ENCODE measurements around the gene ASPHD2.
A peak's percentile ranks its signal among the peaks of the same experiment; 100 is the strongest.
"Not testable (repeated sequence)": the region's sequence is repeated elsewhere in the genome, so short reads cannot be mapped to it uniquely, and the experiment has no call there.

ASPHD2 gene

GRCh38 chr22:26394777-26395176, 34.3 kb upstream of the ASPHD2 start:
- TF ChIP-seq Cebpa-rat (IDR thresholded peaks at IDR 0.05): no peak
- no peaks in the 10 kb centered on the region for H3K9me3 ChIP-seq
- no peak overlapping the region for H3K9ac ChIP-seq
- H3K36me3 ChIP-seq: no peaks in the 10 kb centered on the region
- no peak overlapping the region for H3K4me3 ChIP-seq
- H3K4me1 ChIP-seq: 0 out of 2 replicates have a peak, but pooled peaks cover 3% of the 10 kb centered on the region
- no peaks in the 10 kb centered on the region for H4K20me1 ChIP-seq
- no peak overlapping the region for H3K27ac ChIP-seq
- H3K4me2 ChIP-seq: no peak overlapping the region
- no peaks in the 10 kb centered on the region for H3K27me3 ChIP-seq

DNA sequence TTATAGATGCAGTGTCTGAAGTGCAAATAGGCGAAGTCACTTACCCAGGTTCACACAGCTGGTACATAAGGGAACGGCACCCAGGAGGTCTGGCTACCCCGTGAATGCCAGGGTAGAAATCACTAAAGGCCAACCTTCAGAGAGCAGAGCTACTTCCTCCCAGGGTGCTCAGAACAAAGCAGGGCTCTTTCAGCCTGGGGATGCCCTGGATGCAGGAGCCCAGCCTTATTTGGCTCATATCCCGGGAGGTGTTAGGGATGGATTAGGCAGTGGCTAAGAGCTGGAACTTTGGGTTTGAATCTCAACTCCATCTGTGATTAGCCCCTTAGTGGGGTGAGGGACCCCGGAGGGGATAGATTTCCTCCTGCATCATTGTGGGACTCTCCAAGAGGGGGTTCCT, 33.1 kb upstream of the ASPHD2 start:
- TF ChIP-seq Cebpa-rat (IDR thresholded peaks at IDR 0.05): no peak
- Histone ChIP-seq H3K27me3 (no peaks in the 10 kb centered on the region), H3K36me3 (no peaks in the 10 kb centered on the region), H3K4me1 (0 out of 2 replicates have a peak, but pooled peaks cover 3% of the 10 kb centered on the region), H3K4me3 (no peak overlapping the region), H3K9ac (no peak overlapping the region), H3K4me2 (no peak overlapping the region), H3K27ac (no peak overlapping the region), H3K9me3 (no peaks in the 10 kb centered on the region), H4K20me1 (no peaks in the 10 kb centered on the region)

DNA sequence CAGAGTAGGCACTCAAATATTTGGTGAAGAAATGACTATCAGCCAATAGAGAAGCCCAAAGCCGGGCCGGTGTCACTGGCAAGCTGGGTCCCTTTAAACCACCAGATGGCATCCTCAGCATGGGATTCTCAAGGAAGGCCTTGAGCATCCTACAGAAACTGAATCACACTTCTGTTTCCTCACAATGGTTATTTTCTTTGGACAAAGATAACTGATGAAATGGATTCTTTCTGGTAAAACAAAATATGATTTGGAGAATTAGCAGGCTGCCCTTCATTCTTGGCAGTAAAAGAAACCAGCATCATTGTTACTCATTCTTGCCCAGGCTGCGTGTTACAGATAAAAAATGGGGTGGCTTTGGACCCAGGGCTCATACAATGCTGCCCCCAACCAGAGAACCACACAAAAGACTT, 30.3 kb upstream of the ASPHD2 start:
- Histone ChIP-seq H3K4me3 (no peak overlapping the region), H3K36me3 (no peaks in the 10 kb centered on the region), H3K9ac (no peak overlapping the region), H3K4me2 (no peak overlapping the region), H3K27ac (no peak overlapping the region), H3K4me1 (0 out of 2 replicates have a peak, but pooled peaks cover 3% of the 10 kb centered on the region), H3K9me3 (no peaks in the 10 kb centered on the region), H4K20me1 (no peaks in the 10 kb centered on the region), H3K27me3 (no peaks in the 10 kb centered on the region)
- no peak for TF ChIP-seq Cebpa-rat (IDR thresholded peaks at IDR 0.05)

DNA sequence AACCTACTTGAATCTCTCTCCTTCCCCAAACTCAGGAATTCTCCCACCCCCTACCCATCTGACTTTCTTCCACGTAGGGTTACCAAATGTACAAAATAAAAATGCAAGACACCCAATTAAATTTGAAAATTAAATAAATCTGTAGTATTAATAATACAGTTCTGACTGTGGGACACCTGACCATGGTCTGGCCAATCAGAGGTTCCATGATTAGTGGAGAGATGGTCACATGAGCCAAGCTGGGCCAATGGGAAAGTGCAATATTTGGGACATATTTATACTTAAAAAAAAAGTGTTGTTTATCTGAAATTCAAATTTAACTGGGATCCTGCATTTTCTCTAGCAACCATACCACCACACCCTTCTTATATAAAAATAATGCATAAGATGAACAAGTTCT, 29.8 kb upstream of the ASPHD2 start:
- Histone ChIP-seq H3K9ac (no peak overlapping the region), H3K36me3 (no peaks in the 10 kb centered on the region)
- no peak for TF ChIP-seq Cebpa-rat (IDR thresholded peaks at IDR 0.05)

GRCh38 chr22:26401726-26402125, 27.3 kb upstream of the ASPHD2 start:
- H3K4me3 ChIP-seq: no peak overlapping the region

More for the DNA sequence above, 29.8 kb upstream of the ASPHD2 start:
- Histone ChIP-seq H4K20me1 (no peaks in the 10 kb centered on the region), H3K9me3 (no peaks in the 10 kb centered on the region), H3K27me3 (no peaks in the 10 kb centered on the region), H3K4me3 (no peak overlapping the region), H3K27ac (no peak overlapping the region), H3K4me2 (no peak overlapping the region), H3K4me1 (peaks cover 9% of the 10 kb centered on the region)

DNA sequence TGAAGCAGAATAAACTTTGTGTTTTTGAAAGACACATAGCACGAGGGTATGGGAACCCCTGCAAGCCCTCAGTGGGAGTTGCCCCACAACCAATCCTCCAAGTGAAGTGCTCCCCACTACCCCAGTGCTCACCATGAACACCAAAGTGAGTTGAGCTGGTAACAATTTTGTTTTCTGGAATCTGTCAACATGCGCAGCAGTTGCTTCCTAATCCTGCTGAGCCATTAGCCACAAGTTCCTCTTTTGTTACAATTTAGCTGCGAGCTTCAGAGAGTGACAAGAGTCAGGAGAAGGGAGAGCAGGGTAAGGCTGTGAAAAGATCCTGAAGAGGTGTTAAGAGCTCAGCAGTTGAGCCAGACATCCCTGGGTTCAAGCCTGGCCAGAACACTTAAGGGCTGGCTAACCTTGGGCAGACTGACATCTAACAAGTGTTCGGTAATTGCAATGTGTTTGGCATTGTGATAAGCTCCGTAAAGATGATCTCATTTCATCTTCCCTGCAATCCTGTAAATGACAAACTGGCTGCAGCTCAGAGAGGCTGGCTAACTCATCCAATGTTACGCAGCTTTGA, 24.1 kb upstream of the ASPHD2 start:
- Histone ChIP-seq H4K20me1 (no peaks in the 10 kb centered on the region), H3K27me3 (no peaks in the 10 kb centered on the region), H3K27ac (0 out of 2 replicates have a peak overlapping the region, but pooled peaks have one; percentile 27), H3K9ac (peak overlapping the region; percentile 39; the same call in 1 of the 2 replicates), H3K4me3 (no peak overlapping the region), H3K4me1 (peaks cover 35% of the 10 kb centered on the region), H3K4me2 (peak overlapping the region; percentile 54), H3K9me3 (no peaks in the 10 kb centered on the region), H3K36me3 (no peaks in the 10 kb centered on the region)
- TF ChIP-seq Cebpa-rat (IDR thresholded peaks at IDR 0.05): no peak

More at GRCh38 chr22:26401726-26402125, 27.3 kb upstream of the ASPHD2 start:
- Histone ChIP-seq H3K4me1 (peaks cover 23% of the 10 kb centered on the region), H3K4me2 (no peak overlapping the region), H4K20me1 (no peaks in the 10 kb centered on the region), H3K9ac (no peak overlapping the region), H3K36me3 (no peaks in the 10 kb centered on the region), H3K27me3 (no peaks in the 10 kb centered on the region), H3K27ac (no peak overlapping the region), H3K9me3 (no peaks in the 10 kb centered on the region)
- TF ChIP-seq Cebpa-rat (IDR thresholded peaks at IDR 0.05): no peak

DNA sequence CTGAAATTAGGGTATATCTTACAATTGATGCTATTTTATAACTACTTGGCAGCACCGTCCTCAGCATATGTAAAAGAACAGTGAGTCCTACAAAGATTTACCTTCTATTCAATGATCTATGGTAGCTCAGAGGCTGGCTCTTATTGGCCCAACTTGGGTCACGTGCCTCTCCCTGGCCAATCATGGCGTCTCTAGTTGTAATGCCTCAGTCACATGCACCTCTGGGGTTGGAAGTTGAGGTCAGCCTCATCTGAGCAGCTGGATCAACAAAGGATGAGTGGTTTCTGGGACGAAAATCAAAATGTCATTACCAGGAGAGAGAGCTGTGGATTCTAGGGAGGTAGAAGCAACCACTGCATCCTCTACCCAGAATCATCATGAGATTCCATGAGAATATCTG, 22.9 kb upstream of the ASPHD2 start:
- Histone ChIP-seq H3K36me3 (no peaks in the 10 kb centered on the region), H3K27me3 (no peaks in the 10 kb centered on the region), H3K27ac (no peak overlapping the region), H4K20me1 (no peaks in the 10 kb centered on the region), H3K4me1 (peaks cover 35% of the 10 kb centered on the region), H3K9ac (no peak overlapping the region), H3K4me2 (no peak overlapping the region), H3K9me3 (no peaks in the 10 kb centered on the region), H3K4me3 (no peak overlapping the region)
- no peak for TF ChIP-seq Cebpa-rat (IDR thresholded peaks at IDR 0.05)

- H3K27me3 ChIP-seq, H3K9me3 ChIP-seq, H3K9ac ChIP-seq, H3K27ac ChIP-seq, H4K20me1 ChIP-seq, H3K36me3 ChIP-seq, H3K4me3 ChIP-seq: not testable (repeated sequence)
- Histone ChIP-seq H3K4me1 (peaks cover 35% of the 10 kb centered on the region), H3K4me2 (0 out of 2 replicates have a peak overlapping the region, but pooled peaks have one; percentile 5)
Measured at GRCh38 chr22:26408562-26409220, 20.4 kb upstream of the ASPHD2 start.

DNA sequence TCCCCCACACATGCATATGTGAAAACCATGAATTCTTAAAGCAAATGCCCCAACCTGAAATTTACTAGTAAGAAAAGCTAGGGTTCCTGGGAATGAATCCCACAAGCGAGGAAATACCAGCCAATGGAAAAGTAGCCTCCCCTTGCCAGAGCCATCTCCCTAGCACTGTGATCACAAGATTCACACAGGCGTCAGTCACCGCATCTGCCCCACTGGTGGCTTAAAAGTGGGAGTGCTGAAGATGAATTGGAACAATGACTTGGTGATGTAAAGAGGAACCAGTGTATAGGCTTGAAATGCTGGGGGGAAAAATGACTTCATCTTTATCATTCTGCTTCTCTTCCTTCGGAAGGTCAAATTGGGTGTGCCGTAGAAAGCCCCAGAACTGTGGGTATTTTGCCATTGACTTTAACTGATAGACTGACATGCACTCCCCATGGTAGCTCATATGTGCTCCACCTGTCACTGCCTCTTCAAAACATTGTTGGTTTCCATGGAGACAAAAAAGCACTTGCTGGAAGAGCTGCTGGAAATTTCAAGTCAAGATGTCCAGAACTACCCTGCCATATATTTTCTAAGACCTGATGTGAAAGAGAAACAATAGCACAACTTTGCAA, 19.2 kb upstream of the ASPHD2 start:
- peaks cover 24% of the 10 kb centered on the region for H3K4me1 ChIP-seq
- H4K20me1 ChIP-seq: no peaks in the 10 kb centered on the region
- H3K4me2 ChIP-seq: no peak overlapping the region
- no peaks in the 10 kb centered on the region for H3K27me3 ChIP-seq
- no peak overlapping the region for H3K9ac ChIP-seq
- H3K36me3 ChIP-seq: no peaks in the 10 kb centered on the region
- no peaks in the 10 kb centered on the region for H3K9me3 ChIP-seq
- H3K4me3 ChIP-seq: no peak overlapping the region
- H3K27ac ChIP-seq: no peak overlapping the region
- TF ChIP-seq Cebpa-rat (IDR thresholded peaks at IDR 0.05): no peak

DNA sequence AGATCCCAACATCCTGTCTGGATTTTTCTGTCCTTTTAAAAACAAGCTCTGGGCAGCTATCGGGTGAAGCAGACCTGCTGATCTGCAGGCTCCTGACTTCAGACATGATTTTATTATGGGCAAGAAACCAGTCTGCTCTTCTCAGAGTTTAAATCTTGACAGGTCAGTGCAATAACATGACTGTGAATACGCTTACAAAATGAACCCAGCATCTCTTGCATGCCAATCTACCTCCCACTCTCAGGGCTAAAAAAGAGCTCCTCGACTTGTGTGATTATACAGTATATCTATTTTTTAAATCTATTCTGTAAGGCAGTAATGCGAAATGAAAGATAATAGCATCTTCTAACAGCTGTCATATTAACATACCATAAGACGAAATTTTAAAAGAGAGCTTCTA, 18.7 kb upstream of the ASPHD2 start:
- Histone ChIP-seq H3K27me3 (no peaks in the 10 kb centered on the region), H3K4me1 (peaks cover 19% of the 10 kb centered on the region), H3K9ac (no peak overlapping the region), H3K4me3 (no peak overlapping the region), H3K4me2 (no peak overlapping the region), H4K20me1 (no peaks in the 10 kb centered on the region), H3K9me3 (no peaks in the 10 kb centered on the region), H3K27ac (no peak overlapping the region), H3K36me3 (no peaks in the 10 kb centered on the region)
- no peak for TF ChIP-seq Cebpa-rat (IDR thresholded peaks at IDR 0.05)

Data from BLaER1 (cell line).